Activated CD4-positive, alpha-beta T cell treated with anti-CD3 and anti-CD28 coated beads, Interleukin-2, amount 50 U/mL, for 16 hours (primary cell): ENCODE results near the gene ST3GAL6.

Experiments
- DNase-seq: peaks from one replicate; pipeline ENCODE4 v3.0.0-alpha.2; 2020

ST3GAL6 gene, protein sequence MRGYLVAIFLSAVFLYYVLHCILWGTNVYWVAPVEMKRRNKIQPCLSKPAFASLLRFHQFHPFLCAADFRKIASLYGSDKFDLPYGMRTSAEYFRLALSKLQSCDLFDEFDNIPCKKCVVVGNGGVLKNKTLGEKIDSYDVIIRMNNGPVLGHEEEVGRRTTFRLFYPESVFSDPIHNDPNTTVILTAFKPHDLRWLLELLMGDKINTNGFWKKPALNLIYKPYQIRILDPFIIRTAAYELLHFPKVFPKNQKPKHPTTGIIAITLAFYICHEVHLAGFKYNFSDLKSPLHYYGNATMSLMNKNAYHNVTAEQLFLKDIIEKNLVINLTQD

DNA sequence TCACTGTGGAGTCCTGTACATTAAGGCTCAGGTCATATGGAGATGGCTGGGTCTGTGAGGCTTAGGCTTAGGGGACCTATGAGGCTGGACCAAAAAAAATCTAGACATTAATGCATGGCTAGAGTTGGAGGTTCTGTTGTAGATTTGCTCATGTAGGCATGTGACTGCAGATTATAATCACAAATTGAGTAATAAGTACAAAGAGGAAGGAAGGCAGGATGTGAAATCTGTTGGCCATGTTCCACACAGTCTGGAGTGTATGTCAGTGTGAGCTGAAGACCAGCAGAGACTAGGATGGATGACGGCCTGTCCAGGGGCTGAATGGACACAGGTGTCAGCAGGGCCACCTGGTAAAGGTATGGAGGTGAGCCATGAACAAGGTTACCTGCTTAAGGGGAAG is at the start of gene ST3GAL6:
TSS of gene ST3GAL6 (plus strand) at position 265 of the 400 bp plus-strand sequence. CDS start 5,101 bp downstream, outside the sequence.
- no peak for DNase-seq

DNA sequence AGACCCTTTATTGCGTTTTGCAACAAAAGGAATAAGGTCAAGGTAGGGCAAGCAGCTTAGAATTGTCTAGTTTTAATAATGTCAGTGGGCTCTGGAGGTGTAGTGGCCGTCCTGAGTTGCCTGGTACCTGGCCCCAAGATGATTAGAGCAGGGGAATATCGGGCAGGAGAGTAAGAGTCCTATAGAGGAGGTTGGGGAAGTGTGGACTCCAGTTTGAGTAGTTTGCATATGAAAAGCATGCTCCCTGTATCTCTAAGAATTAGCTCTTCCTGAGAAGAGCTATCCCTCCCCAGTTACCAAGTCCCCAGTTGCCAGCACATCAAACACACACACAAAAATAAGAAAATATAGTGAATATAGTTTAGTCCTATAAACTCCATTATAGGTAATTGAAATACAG is 49.2 kb upstream of the ST3GAL6 start:
- DNase-seq, result no peak

DNA sequence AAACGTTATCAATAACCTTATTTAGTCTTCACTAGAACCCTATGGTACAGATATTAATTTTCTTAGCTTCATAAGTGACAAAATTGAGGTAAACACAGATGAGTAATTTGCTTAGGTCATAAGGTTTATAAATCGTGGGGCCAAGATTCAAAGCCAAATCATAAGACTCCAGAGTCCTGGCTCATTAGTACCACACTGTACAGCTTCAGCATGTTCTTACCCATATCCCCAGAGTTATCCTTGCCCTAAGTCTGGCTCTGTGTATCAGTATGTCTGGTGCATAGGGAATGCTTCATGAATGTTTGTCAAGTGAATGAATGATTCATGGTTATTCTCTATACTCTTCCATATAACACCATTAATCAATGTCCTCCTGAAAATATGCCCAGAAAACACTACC is 45.6 kb upstream of the ST3GAL6 start:
- DNase-seq, result no peak

DNA sequence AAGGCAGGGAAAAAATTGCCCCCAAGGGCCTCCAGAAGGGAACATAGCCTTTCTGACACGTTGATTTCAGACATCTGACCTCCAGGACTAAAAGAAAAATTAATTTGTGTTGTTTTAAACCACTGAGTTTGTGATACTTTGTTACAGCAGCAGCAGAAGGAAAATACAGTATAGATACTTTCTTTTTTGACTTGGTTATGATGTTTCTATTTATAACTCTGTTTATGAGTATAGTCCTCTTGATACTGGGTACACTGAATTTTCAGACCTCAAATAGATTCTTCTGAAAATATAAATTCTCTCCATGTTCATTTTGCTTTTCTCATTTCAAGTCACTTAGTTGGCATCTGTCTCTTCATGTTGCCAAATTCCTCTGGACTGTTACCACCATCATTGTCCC is 44.4 kb upstream of the ST3GAL6 start:
- DNase-seq, result no peak

DNA sequence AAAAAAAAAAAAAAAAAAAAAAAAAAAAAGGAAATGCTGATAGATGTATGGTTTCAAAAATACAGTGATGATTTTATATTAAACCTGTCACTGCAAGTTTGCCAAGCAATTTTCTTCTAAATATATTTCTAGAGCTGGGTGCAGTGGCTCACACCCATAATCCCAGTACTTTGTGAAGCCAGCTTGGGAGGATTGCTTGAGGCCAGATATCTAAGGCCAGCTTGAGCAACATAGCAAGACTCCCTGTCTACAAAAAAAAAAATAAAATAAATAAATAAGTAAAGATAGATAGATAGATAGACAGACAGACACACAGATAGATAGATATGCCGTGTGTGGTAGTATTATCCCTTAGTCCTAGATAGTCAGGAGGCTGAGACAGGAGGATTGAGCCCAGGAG is 41.4 kb upstream of the ST3GAL6 start:
- no peak for DNase-seq

DNA sequence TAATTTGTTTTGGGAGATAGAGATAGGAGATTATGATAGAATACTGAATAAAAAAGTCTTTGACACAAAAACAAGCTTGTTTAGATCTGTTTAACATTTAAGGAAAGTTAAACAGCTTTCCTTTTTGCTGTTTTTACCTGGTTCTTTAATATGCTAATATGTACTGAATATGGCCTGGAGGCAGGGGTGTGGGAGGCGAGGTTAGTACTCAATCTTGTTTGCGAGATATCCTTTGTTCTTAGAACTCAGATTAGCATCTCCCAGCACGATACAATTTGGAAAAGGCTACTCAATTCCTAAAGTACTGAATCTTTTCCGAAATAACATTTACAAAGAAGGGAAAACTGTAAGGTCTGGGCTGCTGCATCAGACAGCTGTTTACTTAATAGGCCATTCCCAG is 40.8 kb upstream of the ST3GAL6 start:
- no peak for DNase-seq

DNA sequence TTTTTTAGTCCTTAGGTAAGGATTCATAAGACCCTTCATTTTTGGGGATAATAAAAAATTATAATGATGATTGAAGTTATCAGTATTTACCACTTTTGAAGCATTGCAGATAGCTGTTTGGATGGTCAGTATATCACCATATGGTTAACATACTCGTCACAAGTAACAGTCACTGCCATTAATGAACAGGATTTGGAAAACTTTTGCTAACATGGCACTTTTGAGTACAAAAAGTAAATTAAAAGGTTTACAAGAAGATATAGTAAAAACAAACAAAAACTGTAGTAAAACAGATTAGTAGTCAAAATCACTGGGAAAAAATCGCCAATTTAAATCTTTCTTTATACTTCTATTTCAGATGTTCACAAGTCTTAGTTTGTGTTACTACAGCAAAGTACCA is 37.8 kb upstream of the ST3GAL6 start:
- DNase-seq, result no peak

DNA sequence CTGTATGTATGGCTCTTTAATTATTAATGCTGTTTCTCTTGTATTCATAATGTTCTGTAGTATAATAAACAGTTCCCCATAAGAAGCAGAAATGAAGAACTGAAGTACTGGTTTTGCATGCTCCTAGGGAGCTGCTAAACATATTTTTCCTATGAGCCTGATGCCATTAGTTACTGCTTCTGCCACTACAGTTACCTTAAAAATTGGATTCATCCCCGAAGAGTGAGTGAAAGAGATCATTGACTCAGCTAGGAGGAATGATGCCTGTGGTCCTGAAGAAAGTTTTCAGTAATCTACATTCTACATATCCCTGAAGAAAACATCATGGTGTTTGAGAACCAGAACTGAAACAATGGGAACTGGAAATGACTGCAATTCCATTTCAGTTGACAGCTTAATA is 37.1 kb upstream of the ST3GAL6 start:
- no peak for DNase-seq

DNA sequence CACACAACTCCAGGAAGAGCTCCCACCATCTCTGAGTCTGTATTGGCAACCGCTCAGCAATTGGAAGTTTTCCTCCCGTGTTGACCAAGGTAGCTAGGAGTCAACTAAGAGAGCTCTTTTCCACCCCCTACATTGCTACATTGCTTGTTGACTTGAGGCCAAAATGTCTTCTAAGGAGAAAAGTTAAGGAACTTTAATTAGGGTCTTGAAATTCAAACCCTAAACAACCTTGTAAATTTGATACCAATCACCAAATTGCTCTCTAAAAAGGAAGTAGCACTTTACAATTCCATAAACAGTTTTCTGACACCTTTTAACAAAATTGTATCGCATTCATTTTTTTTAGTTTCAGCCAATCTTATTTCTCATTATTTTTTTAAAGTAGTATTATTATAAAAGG is 35.5 kb upstream of the ST3GAL6 start:
- DNase-seq, result no peak

DNA sequence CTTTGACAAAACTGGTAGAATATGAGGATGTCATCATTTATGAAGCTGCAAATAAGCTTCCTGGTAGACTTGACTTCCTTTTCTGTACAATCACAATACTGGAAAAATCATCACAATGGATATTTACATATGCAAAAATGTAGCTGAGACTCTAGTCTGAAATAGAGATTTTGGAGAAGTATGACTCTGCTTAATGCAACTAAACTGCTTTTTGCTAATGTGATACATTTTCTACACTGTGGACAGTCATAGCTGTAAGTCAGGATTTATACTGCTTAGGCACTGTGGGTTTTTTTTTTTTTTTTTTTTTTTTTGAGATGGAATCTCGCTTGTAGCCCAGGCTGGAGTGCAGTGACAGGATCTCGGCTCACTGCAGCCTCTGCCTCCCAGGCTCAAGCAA is 34.5 kb upstream of the ST3GAL6 start:
- no peak for DNase-seq

DNA sequence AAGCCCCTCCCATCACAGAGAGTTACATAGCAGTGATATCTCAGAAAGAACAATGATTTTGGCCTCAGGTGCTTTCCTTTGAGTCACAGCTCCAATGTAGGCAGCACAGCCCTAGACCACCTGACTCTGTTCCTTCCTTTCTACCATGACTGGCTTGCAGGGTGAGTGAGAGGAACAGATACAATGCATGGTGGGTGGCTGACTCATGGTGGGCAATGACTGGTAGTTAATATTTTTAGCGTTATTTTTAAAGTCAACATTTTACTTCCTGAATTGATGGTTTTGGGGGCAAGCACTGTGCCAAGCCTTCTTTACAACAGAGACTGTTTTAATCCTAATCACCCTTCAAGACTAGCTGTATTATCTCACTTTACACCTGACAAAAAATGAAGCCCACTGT is 32.8 kb upstream of the ST3GAL6 start:
- DNase-seq, result no peak

DNA sequence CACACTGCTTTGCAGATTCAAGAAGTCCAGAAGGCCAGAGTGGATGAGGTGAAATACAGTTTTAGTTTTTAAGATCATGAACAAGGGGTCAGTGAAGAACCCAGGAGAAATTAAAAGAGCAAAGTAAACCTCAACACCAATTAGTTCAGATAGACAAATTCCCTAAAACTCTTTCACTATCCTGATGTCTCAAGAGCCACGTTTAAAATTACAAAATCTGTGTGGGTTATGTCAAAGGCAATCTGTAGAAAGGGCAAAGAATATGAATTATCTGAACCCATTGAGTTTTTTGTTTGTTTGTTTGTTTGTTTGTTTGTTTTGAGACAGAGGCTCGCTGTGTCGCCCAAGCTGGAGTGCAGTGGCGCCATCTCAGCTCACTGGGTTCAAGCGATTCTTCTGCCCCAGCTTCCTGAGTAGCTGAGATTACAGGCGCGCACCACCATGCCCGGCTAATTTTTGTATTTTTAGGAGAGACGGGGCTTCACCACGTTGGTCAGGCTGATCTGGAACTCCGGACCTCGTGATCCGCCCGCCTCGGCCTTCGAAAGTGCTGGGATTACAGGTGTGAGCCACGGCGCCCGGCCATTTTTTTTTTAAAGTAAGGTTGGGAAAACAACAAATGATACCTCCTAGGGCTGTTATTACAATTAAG is 32.1 kb upstream of the ST3GAL6 start:
- no peak for DNase-seq

DNA sequence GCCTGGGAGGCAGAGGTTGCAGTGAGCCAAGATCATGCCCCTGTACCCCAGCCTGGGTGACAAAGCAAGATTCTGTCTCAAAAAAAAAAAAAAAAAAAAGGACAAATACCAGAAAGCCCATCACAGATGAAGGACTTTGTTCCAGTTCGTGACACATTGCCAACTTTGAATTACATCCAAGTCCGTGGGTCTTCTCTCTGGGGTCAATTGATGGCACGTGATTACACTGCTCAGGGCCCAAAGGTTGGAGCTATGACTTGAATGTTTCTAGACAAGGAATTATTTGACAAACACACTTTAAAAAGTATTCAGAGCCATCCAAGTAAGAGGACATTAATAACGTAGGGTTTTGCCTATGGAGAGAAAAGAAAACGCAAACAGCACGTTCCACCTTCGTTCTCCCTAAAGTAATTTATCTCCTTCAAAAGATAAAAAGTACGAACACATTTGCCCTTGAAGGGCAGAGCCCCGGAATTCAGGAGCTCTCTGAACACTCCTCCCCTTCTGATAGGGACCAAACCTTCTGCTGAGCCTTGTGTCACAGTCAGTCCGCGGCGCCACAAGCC is 31.3 kb upstream of the ST3GAL6 start:
- no peak for DNase-seq

DNA sequence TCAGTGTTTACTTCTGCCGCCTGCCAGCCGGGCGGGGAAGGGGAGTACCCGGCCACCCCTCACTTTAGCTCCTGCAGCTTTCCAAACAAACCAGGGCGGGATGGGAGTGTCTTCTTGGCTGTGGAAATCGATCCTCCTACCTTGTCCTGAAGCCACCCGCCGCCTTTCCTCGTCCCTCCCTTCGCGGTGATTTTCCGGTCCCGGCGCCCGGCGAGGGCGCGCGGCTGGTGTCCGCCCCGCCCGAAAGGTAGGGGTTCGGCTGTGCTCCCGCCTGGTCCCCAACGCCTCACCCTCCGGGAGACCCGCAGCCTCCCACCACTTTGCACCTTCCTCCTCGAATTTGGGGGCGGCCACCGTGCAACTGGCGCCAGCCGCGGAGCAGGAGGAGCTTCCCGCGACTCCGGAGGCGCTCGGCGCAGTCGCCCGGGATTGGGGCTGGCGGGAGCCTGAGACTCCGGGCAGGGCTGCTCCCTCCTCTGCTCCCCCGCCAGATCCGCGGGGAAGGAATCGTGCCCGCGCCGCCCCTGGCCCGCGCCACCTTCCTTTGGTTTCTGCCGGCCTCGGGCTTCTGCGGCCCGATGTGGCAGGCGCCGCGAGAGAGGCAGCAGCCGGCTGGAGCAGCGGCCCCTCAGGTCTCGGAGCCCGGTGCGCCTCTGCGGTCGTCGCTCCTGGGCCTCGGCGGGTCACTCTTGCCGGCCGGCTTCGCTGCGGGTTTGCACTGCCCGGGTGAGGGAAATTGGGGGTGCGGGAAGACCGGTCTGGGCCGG is 30.7 kb upstream of the ST3GAL6 start:
- DNase-seq, result no peak

DNA sequence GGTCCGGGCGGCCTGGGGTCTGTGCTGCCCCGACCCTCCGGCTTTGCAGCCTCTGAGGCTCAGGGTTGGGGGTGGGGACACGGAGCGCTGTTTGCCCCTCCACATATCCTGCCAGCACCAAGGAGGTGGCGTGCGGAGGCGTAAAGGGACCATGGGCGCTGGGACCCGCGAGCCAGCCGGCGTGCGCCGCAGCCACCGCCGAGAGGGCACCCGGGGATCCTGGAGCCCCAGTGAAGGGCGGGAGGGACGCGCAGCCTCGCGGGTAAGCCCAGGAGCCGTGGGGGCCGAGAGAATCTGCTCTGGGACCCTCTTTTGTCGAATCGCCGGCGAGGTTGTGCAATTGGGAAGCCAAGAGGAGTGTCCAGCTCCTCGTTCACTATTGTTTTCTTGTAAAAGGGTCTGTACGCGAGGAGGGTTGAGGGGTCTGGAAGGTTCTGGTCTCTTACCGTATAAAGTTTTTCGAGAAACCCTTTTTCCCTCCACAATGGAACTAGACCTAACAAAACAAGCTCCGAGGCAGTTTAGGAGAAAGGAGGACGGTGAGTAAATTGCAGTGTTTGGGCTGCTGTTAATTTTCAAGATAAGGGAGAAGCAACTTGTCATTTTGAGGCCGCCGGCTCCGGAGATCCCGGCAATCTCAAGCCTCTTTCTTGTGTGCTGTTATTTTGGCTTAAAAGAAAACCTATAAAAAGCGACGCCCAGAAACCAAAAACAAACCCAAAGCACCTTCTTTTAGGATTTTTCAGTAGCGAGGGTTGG is 29.9 kb upstream of the ST3GAL6 start:
- DNase-seq, result no peak

DNA sequence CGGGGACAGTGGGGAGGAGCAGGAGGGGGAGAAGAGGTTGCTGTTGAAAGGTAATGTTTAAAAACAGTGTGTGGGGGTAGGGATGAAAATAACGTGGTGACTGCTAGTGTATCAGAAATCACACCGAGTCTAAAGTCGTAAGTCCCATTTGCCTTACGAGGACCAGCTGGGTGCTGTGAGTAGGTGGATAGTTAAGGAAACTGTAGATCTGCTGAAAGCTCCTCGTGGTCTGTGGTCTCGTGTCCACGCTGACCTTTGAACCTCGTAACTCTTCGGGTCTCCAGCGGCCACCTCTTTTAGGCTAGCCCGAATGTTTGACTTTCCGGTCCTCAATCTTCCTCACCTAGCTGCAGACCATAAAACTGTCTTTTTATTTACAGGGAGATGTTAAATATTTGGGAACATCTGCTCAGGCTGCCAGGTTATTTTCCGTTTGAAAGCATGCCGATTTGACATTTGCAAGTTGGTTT is 29.3 kb upstream of the ST3GAL6 start:
- no peak for DNase-seq

DNA sequence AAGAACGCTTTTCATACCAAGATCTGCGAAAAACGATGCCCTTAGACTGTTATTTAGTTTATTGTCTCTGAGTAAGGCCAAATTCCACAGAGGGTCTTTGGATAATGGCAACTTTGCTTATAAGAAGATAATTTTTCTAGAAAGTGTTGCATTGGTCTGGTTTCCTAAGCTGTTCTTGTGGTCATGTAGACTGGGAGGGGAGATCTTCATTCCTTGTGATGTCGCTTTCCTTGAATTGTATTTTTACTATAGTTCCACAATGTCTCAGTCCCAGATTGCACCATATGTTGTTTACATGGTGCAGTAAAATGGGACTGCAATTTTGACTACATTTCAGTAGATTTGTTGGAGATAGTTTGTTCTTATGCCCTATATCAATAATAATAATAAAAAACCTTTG is 28.8 kb upstream of the ST3GAL6 start:
- DNase-seq, result no peak

DNA sequence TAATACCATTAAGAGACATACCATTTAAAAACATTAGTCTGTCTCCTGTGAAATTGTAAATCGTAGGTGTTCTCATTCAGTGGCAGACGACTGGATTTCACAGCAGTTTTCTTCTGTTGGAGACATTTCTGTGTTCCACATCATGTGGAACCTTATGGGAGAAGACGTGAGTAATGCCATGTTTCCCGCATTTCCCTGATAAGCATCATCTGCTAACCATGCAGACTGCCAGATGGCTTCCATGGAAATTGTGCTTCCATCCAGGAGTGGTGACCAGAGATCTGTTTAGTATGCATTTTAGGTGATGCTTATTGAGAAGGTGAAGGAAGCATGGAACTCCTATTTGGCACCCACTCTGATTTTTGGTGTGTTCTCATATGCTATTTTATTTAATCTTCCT is 28.4 kb upstream of the ST3GAL6 start:
- DNase-seq, result no peak

DNA sequence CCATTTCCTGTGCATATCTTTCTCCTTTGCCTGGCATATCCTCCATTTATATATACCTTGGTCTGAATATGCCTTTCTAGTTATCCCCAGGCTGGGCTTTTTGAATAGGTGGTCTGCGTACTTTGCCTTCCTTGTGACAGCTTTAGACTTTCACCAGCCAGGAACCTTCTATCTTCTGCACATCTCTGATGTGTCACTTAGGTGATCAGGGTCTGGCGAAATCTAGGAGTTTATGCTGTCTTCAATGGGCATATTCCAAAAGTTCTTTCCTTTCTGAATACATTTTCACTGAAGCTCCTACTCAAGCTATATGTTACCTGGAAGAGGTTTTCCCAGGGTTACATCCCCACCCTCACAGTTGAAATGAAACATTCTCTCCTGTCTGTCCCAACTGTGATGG is 27.8 kb upstream of the ST3GAL6 start:
- no peak for DNase-seq

DNA sequence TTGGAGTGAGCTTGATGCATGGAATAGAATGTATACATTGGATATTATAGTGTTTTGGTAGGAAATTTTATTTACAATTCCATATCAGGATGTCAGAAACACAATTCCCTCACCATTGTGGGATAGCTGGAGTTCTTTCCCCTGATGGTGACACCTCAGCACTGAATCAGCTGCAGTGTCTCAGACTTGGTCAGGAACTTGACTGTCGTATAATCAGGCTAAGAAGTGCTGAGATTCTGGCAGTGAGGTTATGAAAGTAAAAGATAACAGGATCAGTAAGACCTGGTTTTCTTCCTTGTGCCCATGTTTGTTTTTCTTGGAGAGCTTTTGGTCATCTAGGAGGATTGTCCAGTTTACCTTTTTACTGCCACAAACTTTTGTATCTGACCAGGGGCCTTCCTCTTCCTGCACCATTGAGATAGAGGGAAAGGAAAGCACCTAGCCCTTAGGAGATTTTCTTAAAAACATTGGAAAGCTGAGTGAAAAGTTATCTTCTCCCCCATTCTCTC is 27.3 kb upstream of the ST3GAL6 start:
- no peak for DNase-seq

DNA sequence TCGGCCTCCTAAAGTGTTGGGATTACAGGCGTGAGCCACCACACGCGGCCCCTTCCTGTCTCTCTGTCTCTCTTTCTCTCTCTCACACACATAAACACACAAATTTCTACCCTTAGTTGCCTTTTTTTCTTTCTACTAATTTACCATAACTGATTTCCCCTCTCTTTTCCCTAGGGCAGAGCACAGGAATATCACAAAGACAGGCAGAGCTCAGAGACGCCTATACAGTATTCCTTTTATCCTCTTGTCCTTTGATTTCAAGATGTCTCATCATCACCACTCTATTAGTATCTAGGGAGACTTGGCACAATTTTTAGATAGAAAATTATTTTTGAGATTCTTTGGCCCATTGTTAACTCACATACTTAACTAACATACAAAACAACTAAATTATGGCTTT is 25.8 kb upstream of the ST3GAL6 start:
- no peak for DNase-seq

DNA sequence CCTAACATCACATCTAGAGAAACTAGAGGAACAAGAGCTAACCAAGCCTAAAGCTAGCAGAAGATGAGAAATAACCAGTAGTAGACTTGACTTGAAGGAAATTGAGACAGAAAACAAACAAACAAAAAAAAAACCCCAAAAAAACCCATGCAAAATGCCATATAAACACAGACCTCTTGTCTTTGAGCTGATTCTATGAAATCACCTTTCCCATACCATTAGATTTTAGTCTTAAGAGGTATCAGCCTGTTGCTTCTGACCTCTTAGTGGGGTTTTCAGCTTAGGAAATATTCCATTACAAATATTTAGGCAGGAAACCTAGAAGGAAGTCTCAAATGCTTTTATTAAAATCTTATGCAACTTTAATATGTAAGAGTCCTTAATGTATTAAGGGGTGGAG is 23.9 kb upstream of the ST3GAL6 start:
- no peak for DNase-seq

DNA sequence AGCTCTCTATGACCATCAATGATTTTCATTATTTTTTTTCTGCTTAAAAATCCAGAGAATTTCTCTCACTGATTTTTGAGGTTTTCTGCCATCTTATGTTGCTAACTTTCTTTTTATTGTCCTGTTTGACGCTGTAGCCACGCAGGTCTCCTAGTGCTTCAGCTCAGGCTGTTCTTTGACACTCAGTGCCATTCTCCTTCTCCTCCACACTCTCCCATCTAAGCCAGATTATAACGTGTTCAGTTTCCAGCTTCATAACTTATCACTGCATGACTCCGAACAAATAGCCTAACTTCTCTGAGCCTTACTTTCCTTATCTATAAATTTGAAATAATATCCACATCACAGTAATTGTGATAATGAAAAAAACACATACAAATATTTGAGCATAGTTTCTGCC is 22.8 kb upstream of the ST3GAL6 start:
- DNase-seq, result no peak
